ENCODE measurements around the gene SPR.

GRCh38 chr2:72887032-72887739, at the start of gene SPR:
- TF ChIP-seq, protein P1, sequence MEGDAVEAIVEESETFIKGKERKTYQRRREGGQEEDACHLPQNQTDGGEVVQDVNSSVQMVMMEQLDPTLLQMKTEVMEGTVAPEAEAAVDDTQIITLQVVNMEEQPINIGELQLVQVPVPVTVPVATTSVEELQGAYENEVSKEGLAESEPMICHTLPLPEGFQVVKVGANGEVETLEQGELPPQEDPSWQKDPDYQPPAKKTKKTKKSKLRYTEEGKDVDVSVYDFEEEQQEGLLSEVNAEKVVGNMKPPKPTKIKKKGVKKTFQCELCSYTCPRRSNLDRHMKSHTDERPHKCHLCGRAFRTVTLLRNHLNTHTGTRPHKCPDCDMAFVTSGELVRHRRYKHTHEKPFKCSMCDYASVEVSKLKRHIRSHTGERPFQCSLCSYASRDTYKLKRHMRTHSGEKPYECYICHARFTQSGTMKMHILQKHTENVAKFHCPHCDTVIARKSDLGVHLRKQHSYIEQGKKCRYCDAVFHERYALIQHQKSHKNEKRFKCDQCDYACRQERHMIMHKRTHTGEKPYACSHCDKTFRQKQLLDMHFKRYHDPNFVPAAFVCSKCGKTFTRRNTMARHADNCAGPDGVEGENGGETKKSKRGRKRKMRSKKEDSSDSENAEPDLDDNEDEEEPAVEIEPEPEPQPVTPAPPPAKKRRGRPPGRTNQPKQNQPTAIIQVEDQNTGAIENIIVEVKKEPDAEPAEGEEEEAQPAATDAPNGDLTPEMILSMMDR (IDR thresholded peaks at IDR 0.05; ENCODE audit: insufficient read depth, low read length, poor library complexity, severe bottlenecking) = no peak
- no peak for TF ChIP-seq EZH2phosphoT487 (conservative IDR thresholded peaks at IDR 0.05; ENCODE audit: low read length)
